GM18861 (cell line): Measurements from ENCODE around the gene TBC1D9B.

Source experiments
- ATAC-seq: cut with Tn5 transposase; IDR thresholded peaks from one replicate; pipeline ENCODE4 v1.9.1; 2021; ENCODE audit not compliant: unreplicated experiment

TBC1D9B gene

GRCh38 chr5:179870952-179871351, 36.7 kb downstream of the TBC1D9B start:
- no peak for ATAC-seq

GRCh38 chr5:179870403-179870903, 37.2 kb downstream of the TBC1D9B start:
- ATAC-seq = no peak

- ATAC-seq = no peak
Observed at GRCh38 chr5:179869641-179870402, 37.9 kb downstream of the TBC1D9B start.

GRCh38 chr5:179869101-179869500, 38.6 kb downstream of the TBC1D9B start:
- no peak for ATAC-seq

- no peak for ATAC-seq
Observed at GRCh38 chr5:179868541-179868940, 39.2 kb downstream of the TBC1D9B start.

DNA sequence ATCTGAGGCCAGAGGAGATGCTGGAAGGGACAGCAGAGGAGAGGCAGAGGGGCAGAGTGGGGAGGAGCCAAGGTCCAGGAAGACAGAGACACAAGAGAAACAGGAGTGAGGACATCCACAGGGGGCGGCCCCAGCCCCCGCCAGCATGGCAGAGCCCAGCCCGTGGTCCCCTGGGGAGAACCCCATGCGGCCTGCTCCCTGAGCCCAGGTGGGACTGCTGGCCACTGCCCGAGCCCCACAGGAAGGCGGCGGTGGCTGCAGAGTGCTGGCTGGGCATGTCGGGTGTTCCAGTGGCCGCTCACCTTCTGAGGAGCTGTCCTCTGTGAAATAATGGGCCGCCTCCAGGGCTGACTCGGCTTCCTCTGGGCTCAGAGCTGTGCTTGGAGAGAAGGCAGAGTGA, 40.2 kb downstream of the TBC1D9B start:
- ATAC-seq = no peak

DNA sequence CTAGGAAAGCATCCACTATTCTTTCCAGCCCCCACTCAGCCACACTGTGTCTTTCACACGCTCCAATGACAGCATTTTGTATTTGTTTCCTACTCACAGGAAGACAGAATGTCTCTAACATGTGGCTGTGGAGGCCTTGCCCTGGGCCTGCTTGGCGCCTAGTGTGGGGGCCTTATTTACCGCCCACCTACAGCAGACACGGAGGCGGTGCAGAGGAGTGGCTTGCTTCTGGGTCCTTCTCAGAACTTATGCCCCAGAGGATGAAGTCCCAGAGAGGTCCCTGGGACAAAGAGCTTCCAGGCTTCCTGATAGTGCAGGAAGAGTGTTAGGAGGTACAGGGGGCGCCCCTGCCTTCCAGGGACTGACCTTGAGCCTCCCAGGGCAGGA, 40.6 kb downstream of the TBC1D9B start:
- no peak for ATAC-seq

DNA sequence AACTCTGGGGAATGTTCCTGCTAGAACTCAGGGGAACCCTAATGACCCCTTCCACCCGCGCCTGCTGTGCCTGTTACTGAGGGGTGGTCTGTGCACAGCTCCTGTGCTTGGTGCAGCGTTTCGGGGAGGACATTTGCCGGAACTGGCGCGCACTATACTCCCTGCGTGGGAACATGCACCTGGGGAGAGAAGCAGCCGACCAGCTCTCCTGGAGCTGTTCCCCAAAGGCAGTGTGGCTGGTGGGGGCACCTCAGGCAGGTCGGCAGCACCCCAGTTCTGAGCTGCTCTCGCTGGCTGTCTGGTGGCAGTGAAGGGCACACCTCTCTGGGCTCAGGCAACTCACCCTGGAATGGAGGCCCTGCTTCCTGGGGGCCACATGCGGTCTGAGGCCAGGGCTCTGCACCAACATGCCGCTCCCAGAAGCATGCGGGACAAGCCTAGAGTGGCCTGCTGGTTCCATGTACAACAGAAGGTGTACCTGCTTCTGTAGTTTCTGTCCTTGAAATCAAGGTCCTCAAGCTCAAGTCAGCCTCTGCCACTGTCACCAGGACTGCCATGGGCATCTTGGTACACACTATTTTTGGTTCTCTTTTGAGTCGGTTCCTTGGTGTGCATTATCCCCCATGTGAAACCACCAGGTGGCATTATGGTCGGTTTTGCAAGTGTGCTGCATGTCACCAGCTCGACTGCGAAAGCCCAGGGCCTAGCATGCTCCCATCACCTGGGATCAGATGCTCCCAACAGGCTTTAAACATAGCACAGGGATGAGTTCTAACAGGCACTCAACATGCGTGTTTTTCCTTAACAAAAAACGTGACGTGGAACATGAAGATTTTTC, 41.2 kb downstream of the TBC1D9B start:
- no peak for ATAC-seq

GRCh38 chr5:179865491-179866240, 42.0 kb downstream of the TBC1D9B start:
- ATAC-seq = no peak

DNA sequence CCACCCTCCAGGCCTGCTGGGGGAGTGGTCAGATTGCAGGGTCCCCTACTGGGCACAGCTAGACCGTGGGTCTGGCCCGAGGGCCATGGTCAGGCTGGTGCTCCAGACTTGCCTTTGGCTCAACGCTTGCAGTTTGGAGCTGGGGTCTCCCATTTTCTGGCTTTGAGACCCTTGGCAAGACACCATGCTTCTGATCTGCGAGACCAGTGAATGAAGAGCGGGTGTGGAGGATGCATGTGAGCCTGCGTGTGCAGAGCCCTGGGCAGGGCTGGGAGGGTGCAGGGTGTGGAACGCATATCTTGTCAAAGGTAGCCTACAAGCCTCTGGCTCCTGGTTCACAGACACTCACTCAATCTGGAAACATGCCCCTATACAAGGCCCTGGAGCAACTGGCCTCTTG, 43.0 kb downstream of the TBC1D9B start:
- no peak for ATAC-seq

DNA sequence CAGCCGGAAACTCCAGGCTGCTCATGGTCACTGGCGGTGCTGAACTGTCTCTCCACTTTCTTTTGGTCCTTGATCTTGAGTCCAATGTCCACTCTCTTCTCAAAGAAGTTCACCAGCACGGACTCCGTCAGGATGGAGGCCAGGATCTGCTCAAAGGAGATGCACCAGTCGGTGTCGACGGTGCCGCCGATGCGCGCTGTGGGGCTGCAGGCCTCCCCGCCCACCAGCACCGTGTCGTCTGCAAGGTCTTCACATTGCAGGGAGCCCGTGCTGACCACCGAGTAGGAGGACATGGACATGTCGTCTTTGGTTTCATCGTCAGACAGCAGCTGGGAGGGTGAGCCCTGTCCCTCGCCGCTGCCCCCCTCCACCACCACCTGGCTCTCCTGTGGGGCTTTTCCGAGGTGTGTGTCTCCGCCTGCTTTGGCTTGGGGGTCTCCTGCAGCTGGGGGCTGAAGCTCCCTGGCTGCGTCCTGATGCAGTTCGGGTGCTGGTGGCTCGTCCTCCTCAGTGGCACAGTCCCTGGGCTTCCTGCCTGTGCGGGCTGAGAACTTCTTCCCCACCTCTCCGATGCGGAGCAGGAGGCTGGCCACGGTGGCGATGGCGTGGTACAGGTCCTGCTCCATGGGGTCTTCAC, 44.1 kb downstream of the TBC1D9B start:
- no peak for ATAC-seq

DNA sequence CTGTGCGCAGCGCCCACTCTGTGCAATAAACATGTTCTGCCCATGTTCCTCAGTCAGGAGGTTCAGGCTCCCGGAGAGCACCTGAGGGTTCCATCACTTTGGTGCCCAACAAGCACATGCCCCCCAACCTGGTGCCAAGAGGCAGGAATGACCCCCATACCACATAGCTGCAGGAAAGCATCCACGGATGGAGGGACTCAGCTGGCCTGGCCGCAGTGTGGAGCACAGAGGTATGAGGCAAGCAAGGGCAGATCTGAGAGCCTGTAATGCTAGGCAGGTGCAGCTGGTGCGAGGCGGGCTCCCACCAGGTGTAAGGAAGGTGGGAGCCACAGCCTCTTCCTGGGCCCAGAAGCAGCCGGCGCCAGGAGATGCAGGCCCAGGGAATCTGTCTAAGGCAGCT, 44.8 kb downstream of the TBC1D9B start:
- no peak for ATAC-seq

GRCh38 chr5:179862296-179862695, 45.4 kb downstream of the TBC1D9B start:
- no peak for ATAC-seq

DNA sequence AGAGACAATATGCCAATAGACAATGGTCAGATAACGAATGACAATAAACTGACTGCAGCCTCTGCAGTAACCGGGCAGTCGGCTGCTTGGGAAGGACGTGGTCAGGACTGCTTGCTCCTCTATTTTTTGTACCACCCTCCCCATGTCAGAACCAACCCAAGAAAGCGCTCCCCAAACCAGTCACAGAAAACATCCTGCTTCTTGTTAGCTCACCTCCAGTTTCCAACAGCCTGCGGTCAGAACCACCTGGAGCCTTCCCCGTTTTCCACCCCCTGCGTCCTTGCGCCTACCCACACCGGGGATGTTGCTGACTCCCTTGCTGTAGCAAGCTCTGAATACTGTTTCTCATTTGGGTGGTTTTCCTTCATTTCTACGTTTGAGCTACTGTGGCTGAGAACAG, 47.4 kb downstream of the TBC1D9B start:
- no peak for ATAC-seq

DNA sequence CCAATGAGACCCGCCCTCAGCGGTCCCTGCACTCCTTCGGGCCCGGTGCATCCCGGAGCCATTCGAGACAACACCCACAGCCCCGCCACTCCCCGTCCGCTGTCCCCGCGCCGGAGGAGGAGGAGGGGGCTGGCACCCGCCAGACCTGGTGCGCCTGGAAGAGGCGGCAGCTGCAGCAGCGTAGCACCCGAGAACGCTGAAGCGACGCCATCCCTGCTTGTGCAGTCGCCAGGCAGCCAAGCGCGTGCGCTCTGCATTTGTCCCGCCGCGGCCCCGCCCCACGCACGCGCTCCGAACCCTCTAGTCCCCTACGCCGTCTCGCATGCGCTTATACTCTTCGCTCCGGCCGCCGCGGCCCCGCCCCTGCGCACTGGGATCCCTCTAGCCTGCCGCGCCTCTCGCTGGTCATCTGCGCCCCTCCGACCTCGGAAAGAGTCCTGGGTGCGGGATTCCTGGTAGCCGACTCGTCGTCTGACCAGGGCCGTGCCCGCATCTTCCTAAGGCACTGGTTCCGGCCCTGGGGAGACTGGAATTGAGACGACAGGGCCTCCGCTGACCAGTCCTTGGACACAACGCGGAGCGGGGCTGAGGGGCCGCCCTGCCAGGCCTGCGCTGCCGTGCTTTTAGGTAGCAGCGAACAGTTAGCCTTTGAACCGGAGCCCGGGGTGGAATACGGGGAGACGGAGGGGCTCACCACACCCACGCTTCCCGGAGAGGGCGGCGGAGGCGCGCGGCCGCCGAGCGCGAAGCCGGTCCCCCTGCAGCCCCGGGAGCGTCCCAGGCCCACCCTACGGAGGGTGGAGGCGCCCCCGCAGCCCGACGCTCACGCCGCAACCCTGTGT, 48.9 kb downstream of the TBC1D9B start, which contains the start of gene MRNIP:
Gene MRNIP, minus strand, starts transcription at position 232 of the 842 bp plus-strand sequence. Its CDS starts 21 bp downstream, at position 211.
- ATAC-seq = peak; percentile 96

DNA sequence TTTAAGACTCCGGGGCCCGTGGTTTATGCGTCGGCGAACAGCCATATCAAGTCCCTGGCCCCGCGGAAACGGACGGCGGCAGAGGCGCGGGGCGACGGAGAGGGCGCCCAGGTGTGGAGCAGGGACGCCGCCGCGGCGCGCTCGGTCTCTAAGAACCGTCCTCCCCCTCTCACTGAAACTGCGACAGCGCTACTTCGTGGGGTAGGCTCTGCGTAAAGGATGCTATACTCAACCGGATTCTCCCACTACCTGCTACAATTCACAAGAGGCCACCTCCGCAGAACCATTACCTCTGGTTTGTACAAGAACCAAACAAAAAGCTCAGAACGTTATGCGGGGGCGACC, 49.5 kb downstream of the TBC1D9B start:
- ATAC-seq = peak; percentile 21

- ATAC-seq = no peak
Observed at GRCh38 chr5:179854356-179854755, 53.3 kb downstream of the TBC1D9B start.

- ATAC-seq = peak; percentile 73
Observed at GRCh38 chr5:179852993-179853547, 54.6 kb downstream of the TBC1D9B start.

DNA sequence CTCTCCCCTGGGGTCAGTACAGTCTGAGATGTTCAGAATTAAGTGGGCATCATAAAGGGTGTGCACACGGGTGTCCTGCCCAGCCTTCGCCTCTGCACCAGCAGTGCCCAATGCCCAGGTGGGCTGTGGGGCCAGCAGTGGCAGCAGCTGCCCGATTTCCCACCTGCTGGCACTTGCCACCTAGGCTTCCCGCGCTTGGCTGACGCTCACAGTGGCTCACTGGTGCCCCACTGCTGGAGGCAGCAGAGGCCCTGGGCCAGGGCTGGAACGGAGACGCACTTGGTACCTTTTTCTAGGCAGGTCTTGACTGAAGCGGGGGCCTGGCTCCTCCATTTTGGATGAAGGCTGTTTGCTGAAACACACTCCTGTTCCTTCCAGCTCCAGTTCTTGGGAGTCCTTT, 66.1 kb downstream of the TBC1D9B start:
- no peak for ATAC-seq

DNA sequence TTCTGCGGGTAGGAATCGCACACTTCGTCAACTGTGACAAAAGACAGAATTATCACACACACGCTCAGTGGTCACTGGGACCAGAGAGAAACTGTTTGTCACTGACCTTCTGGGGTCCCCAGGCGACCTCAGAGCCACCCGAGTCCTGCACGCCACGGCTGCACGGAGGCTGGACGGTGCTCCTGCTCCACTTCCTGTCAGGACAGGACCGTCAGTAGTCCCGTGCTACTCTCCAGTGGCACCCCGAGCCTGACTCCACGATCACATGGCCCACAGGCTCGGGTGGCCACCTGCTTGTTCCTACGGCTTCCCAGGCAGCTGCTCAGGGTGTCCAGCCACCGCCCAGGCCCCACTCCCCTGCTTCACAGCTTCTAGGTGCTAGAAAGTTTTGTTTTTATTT, 66.9 kb downstream of the TBC1D9B start:
- ATAC-seq = no peak
